GM19328 (cell line): ENCODE measurements around the gene DHRSX.
"Not testable (repeated sequence)": the region's sequence is repeated elsewhere in the genome, so short reads cannot be mapped to it uniquely, and the experiment has no call there.

Experiments used
- ATAC-seq: cut with Tn5 transposase; IDR thresholded peaks from one replicate; pipeline ENCODE4 v1.9.1; 2021; ENCODE audit warnings: mild to moderate bottlenecking, moderate library complexity; ENCODE audit not compliant: unreplicated experiment

Gene DHRSX

DNA sequence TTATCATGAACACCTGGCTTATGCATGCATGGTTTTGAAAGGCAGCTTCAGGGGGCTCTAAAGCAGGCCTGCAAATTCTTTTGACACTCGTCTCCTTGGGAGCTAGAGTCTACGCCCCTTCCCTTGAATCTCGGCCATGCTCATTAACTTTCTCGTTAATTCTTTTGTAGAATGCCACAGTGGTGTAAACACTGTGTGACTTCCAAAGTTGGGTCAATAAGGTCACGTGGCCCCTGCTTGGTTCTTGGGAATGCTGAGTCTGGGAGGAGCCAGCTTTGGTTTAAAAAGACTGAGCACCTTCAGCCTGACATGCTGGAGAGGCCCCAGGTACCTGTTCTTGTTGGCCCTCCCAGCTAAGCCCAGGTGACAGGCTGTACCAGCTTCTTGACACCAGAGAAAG lies 228.4 kb downstream of the DHRSX start:
- ATAC-seq: no peak

DNA sequence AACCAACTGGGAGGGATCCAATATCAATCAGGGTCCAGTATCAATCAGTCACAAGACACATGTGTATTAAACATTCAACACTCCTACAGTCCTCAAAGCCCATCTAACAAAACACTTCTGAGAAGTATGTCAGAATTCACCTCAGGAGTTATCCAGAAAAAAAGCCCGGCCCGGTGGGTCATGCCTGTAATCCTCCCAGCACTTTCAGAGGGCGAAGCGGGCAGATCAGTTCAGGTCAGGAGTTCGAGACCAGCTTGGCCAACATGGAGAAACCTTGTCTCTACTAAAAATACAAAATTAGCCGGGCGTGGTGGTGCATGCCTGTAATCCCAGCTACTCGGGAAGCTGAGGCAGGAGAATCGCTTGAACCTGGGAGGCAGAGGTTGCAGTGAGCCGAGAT lies 229.2 kb downstream of the DHRSX start:
- not testable (repeated sequence) for ATAC-seq

DNA sequence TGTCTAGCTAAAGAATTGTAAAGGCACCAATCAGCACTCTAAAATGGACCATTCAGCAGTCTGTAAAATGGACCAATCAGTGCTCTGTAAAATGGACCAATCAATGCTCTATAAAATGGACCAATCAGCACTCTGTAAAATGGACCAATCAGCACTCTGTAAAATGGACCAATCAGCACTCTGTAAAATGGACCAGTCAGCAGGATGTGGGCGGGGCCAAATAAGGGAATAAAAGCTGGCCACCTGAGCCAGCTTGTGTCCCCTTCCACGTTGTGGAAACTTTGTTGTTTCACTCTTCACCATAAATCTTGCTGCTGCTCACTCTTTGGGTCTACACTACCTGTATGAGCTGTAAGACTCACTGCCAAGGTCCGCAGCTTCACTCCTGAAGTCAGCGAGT lies 230.0 kb downstream of the DHRSX start:
- ATAC-seq: not testable (repeated sequence)

DNA sequence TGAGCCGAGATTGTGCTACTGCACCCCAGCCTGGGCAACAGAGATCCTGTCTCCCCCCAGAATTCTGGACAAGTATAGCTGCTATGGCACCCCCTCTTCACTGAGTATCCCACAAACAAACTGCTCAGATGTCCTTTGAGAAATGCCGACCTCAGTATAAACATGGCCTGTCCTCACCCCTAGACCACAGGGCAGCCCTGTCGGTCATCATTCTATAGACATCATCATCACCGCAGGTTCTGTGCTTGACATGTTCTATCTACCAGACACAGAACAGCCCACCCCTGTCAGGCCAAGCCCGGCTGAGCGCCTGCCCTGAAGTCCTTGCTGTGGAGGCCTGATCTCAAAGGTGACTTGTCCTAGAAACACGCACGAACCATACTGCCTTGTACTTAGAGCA lies 232.9 kb downstream of the DHRSX start:
- no peak for ATAC-seq

DNA sequence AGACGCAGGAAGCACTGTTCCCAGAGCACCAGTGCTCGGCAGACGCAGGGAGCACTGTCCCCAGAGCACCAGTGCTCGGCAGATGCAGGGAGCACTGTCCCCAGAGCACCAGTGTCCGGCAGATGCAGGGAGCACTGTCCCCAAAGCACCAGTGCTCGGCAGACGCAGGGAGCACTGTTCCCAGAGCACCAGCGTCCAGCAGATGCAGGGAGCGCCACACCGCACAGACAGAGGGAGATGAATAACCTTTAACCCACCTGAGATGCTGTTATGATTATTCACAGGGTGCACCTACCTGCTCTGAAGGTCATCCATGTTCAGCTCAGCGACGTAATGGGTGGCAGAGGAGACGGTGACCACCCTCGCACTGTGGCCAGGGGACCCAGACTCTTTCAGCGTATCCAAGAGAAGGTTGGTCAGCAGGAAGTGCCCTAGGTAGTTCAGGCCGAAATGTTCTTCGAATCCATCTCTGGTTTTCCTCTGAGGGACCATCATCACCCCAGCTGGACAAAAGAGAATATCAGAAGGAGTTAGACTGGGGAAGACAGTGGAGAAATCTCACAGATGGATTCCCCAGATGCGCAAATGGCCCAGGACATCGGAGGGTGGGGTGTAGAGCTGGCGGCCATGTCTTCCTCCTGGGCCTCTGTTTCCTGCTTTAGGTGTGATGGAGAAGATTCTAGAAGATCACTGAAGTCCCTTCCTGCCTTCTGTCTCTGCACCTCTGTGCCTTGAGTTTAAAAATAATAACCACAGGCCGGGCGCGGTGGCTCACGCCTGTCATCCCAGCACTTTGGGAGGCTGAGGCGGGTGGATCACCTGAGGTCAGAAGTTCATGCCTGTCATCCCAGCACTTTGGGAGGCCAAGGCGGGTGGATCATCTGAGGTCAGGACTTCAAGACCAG lies 234.1 kb downstream of the DHRSX start:
- ATAC-seq: no peak

DNA sequence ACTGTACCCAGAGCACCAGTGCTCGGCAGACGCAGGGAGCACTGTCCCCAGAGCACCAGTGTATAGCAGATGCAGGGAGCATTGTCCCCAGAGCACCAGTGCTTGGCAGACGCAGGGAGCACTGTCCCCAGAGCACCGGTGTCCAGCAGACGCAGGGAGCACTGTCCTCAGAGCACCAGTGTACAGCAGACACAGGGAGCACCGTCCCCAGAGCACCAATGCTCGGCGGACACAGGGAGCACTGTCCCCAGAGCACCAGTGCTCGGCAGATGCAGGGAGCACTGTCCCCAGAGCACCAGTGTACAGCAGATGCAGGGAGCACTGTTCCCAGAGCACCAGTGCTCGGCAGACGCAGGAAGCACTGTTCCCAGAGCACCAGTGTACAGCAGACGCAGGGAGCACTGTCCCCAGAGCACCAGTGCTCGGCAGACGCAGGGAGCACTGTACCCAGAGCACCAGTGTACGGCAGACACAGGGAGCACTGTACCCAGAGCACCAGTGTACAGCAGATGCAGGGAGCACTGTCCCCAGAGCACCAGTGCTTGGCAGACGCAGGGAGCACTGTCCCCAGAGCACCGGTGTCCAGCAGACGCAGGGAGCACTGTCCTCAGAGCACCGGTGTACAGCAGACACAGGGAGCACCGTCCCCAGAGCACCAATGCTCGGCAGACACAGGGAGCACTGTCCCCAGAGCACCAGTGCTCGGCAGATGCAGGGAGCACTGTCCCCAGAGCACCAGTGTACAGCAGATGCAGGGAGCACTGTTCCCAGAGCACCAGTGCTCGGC lies 234.9 kb downstream of the DHRSX start:
- ATAC-seq: not testable (repeated sequence)

DNA sequence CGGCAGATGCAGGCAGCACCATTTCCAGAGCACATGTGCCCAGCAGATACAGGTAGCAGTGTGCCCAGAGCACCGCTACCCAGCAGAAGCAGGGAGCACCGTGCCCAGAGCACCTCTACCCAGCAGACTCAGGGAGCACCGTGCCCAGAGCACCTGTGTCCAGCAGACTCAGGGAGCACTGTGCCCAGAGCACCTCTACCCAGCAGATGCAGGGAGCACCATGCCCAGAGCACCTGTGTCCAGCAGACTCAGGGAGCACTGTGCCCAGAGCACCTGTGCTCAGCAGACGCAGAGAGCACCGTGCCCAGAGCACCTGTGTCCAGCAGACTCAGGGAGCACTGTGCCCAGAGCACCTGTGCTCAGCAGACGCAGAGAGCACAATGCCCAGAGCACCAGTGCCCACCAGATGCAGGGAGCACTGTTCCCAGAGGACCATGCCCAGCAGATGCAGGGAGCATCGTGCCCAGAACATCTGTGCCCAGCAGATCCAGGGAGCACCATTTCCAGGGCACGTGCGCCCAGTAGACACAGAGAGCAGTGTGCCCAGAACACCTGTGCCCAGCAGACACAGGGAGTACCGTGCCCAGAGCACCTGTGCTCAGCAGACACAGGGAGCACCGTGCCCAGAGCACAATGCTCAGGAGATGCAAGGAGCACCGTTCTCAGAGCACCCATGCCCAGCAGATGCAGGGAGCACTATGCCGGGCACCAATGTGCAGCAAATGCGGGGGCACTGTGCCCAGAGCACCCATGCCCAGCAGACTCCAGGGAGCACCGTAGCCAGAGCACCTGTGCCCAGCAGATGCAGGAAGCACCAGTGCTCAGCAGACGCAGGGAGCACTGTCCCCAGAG lies 236.4 kb downstream of the DHRSX start:
- no peak for ATAC-seq

DNA sequence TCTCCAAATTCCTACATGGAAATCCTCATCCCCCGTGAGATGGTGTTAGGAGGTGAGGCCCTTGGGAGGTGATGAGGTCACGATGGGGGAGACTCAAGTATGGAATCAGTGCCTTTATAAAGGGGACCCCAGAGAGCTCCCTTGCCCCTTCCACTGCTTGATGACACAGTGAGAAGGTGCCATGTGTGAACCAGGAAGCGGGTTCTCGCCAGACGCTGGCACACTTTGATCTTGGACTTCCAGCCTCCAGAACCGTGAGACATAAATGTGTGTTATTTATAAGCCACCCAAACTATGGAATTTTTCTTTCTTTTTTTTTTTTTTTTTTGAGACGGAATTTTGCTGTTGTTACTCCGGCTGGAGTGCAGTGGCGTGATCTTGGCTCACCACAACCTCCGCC lies 237.6 kb downstream of the DHRSX start:
- no peak for ATAC-seq

DNA sequence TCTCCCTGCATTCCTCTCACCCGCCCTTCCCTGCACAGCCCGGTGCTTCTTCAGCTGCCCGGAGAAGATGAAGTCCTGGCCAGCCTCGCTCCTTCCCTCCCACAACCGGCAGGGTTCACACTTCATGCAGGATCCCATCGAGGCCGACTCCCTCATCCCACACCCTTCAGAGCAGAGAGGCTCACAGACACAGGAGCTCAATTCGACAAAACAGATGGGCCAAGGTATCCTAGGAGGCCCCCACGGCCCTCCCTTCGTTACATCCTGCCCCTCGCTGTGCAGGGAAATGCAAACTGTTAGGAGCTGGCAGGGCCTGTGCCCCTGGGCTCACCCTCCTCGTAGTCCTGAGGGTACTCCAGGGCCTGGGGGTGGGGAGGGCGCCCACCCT lies 238.1 kb downstream of the DHRSX start:
- no peak for ATAC-seq

DNA sequence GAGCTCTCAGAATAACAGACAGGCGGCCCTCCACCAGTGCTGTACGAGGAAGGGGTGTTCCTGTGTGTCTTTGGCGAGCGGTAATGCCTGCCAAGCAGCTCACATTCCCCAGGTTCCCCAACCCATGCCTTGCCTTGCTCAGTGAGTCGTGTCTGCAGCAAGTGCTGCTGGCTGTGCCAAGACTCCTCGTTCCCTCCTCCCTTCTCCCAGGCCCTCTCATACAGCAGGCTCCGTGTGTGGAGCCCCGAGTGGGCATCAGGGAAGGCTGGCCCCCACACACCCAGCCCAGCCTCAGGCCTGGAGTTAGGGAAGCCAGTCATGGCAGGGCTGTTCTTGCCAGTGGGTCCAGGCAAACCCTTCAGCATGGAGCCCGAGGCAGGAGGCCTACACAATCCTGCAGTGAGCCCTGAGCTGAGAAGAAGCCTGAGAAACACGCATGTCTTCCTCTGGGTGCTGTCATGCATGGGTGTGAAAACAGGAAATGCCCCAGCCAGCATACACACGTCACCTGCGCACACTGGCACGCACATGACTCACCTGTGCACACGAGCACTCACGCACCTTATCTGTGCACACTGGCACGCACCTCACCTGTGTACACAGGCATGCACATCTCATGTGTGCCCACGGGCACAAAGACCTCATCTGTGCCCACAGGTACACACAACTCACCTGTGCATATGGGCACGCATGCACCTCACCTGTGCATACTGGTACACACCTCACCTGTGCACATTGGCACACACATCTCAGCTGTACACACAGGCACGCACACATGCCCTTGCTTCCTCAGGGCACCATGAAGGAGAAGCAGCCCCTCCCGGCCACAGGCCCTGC lies 238.7 kb downstream of the DHRSX start:
- no peak for ATAC-seq

DNA sequence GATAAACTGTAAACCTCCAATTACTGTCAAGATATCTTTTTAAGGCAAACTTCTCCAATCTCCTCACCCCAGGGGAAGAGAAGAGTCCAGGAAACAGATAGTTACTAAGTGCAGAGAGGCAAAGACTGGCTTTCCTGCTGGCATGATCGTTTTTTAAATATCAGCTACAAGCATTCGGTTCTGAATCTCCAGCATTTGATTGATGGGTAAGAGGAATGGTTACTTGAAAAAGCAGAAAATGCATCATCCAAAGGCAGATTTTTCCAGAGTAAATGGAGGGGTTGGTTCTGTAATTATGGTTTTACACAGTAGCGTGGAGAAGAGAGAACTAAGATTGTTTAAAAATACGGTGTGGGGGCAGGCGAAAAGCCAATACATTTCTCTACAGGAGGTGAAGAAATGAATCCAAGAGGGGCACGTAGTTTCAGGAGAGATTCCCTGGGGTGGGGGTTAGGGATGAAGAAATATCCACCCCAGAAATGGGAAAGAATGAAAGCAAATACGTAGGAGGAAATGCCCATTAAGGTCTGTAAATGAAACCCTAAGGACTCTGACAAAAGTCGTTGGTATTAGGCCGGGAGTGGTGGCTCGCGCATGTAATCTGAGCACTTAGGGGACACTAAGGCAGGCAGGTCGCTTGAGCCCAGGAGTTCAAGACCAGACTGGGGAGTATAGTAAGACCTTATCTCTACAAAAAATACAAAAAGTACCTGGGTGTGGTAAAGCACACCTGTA lies 248.3 kb downstream of the DHRSX start:
- ATAC-seq: no peak

DNA sequence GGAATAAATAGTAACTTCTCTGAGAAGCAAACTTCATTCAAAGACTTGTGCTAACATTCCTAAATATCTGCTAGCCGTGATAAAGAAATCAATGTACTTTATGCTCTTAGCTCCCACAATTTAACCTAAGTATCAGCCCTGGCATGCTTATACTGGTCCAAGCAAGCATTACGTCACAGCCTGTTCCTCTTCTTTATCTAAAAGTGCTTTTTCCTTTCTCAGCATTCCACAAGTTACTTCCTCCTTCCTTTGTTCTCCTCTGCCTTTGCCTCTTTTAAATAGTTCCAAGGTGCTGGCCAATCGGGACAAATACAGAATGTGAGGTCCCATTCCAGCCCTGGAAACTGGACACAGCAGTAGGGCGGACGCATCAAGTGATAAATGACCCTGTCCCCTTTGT lies 249.6 kb downstream of the DHRSX start:
- no peak for ATAC-seq

DNA sequence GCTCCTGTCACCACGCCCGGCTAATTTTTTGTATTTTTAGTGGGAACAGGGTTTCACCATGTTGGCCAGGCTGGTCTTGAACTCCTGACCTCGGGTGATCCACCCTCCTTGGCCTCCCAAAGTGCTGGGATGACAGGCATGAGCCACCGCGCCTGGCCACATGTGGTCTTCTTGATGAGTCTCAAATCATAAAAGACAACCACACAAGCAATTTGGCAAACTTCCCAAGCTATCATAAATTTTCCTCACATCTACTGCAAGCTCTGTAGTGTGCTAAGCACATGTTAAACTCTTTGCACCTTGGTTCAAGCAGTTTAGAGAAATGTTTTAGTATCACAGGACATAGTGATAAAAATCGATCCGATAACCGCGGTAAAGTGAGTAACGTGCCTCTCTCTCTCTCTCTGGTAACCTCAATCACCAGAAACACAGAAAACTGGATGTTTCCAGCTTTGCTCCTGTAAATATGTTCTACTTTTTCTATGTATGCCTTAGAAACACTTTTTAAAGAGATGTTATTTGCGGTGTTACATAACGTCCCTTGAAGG lies 256.8 kb downstream of the DHRSX start:
- no peak for ATAC-seq

DNA sequence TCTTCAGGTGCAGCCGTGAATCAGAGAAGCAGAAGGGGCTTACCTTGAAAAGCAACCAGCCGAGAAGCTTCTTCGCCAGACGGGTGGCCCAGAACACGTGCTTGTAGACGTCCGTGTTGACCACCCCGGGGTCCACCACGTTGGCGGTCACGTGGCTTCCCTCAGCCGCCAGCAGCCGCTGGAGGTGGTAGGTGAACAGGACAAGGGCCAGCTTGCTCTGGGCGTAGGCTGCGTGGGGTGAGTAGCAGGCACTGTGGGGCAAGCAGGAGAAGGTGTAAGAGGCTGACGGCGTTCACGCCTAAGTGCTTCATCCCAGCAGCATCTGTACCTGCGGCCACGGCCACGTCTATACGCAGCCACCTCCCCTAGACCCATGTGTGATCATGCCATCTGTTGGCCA lies 257.8 kb downstream of the DHRSX start:
- ATAC-seq: no peak

DNA sequence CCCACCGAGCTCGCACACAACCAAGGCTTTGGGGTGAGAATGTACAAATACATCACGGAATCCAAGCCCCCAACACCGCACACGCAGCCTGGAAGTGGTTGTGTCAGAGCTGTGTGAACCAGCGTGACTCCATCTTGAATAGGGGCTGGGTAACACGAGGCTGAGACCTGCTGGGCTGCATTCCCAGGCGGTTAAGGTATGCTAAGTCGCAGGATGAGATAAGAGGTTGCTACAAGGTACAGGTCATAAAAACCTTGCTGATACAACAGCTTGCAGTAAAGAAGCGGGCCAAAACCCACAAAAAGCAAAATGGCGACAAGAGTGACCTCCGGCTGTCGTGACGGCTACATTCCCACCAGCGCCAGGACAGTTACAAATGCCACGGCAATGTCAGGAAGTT lies 258.4 kb downstream of the DHRSX start:
- no peak for ATAC-seq

DNA sequence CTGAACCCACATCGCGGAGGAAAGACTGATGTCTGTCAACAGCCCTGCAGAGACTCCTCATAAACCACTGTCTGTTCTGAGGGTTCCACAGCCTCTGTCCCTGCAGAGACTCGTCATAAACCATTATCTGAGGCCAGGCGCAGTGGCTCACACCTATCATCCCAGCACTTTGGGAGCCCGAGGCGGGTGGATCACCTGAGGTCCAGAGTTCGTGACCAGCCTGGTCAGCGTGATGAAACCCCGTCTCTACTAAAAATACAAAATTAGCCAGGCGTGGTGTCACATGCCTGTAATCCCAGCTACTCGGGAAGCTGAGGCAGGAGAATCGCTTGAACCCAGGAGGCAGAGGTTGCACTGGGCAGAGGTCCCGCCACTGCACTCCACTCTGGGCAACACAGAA lies 259.3 kb downstream of the DHRSX start:
- not testable (repeated sequence) for ATAC-seq

DNA sequence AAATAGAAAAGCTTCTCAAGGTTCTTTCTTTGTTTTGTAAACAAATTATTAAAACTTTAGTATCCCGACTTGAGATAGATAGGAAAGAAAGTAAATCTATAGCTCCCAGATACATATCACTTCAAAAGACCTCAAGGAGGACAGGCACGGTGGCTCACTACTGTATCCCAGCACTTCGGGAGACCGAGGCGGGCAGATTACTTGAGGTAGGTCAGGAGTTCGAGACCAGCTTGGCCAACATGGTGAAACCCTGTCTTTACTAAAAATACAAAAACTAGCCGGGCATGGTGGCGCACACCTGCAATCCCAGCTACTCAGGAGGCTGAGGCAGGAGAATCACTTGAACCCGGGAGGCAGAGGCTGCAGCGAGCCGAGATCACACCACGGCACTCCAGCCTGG lies 260.0 kb downstream of the DHRSX start:
- ATAC-seq: not testable (repeated sequence)

DNA sequence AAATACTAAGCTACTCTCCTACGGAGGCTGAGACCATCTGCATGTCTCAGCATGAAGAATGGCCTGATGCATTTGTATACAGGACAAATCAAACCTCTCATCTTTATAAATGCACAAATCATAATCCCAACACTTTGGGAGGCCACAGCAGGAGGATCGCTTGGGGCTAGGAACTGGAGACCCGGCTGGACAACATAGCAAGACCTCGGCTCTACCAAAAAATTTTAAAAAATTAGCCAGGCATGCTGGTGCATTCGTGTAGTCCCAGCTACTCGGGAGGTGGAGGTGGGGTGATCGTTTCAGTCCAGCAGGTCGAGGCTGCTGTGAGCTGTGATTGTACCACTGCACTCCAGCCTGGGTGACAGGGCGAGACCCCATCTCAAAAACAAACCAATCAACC lies 262.8 kb downstream of the DHRSX start:
- ATAC-seq: no peak

DNA sequence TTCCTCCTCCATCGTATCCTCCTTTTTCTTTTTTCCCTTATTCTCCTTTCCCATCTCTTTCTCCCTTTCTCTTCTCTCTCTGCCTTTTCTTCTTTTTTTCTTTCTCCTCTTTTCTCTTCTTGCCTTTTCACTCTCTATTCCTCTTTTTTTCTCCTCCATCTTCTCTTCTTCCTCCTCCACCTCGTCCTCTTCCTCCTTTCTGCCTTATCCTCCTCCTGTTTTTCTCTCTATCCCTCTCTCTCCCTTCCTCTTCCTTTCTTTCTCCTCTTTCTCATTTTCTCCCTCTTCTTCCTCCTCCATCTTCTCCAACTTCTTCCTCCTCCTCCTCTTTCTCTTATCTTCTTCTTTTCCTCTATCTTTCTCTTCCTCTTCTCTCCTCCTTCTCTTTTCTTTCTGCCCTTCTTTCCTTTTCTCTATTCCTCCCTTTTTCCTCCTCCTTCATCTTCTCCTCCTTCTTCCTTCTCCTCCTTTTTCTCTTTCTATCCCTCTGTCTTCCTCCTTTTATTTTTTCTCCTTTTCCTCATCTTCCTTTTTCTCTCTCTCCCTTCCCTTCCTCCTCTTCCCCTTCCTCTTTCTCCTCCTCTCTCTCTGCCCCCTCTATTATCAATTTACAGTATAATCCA lies 269.1 kb downstream of the DHRSX start:
- ATAC-seq: no peak
